Hematopoietic multipotent progenitor cell treated with erythropoietin and hydrocortisone succinate and interleukin-3 and kit ligand, for 8 days (in vitro differentiated cells): ENCODE results near the gene TBX1.

Source experiments
- DNase-seq: peaks from one replicate; pipeline ENCODE4 v3.0.0-alpha.2; 2015

The TBX1 gene

GRCh38 chr22:19760058-19760950, at the start of gene TBX1:
TSS of gene TBX1 (plus strand) at chr22:19760778. CDS start at chr22:19760844, 66 bp downstream.
- no peak for DNase-seq

GRCh38 chr22:19713245-19713644, 47.3 kb upstream of the TBX1 start:
- DNase-seq: no peak

DNA sequence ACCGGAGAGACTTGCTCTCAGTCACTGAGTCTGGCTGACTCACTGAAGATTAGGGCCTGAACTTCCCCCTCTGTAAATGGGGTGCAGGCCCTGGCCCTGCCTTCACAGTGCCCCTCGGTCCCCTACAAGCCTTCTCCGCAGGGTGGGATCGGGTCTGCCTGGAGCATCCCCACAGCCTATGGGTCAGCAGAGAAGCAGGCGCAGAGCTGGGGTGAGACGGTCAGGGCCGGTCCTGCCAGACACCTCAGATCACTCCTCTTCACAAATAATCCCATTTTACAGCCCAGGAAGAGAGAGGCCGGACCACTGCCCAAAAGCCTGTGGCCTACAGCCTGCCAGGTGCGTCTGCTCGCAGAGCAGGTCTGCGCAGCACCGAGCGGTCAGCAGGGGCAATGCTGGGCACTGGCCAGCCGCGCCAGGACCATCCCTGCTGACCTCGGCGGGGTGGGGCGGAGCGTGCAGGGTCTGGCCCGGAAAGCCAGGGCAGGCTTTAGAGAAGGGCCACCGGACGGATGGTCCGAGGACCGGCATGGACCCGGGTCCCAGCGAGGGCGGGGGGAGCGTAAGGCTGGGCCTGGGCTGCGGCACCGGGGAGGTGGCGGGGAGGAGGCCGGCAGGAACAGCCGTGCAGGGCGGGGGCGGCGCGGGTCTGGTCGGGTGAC, 46.8 kb upstream of the TBX1 start:
- no peak for DNase-seq

DNA sequence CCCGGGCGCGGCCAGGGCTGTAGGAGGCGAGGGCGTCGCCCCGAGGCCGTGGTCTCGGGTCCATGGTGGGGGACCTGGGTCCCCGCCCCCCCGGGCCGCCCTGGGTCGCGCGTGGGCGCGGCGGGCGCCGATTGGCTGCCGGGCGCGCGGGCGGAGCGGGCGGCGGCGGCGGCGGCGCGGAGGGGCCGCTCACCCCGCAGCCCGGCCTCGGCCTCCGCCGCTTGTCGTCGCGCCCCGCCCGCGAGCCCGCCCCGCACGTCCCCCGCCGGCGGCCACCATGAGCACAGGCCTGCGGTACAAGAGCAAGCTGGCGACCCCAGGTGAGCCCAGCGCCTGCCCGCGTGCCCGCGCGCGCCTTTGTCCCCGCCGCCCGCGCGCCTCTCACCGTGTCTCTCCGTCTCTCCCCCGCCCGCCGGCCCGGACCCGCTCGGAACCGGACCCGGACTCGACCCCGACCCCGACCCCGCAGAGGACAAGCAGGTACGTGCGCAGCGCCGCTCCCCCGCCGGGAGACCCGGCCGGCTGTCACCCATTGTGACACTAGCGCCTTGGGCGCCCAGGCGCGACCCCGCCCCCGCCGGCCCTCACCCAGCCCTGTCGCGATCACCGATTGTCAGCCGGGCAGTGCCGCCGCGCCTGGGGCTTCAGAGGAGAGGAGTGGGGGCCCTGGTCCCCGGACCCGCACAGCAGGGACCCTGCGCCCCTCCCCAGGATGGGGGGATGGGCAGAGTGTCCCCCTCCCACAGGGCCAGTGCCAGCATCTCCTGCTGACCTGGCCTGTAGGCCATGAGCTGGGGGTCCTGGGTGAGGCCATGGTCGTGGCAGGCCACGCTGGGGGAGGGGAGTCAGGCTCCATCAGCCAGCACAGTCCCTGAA, 46.0 kb upstream of the TBX1 start, which contains the start of gene SEPTIN5:
TSS of gene SEPTIN5 (plus strand) at position 192 of the 876 bp plus-strand sequence. CDS start at position 278, 86 bp downstream.
- DNase-seq: no peak

- DNase-seq: no peak
Observed at GRCh38 chr22:19715188-19715930, 45.2 kb upstream of the TBX1 start.

GRCh38 chr22:19716041-19716828, 44.3 kb upstream of the TBX1 start:
- DNase-seq: no peak

GRCh38 chr22:19716829-19717105, 43.8 kb upstream of the TBX1 start:
- DNase-seq: no peak

- no peak for DNase-seq
Observed at GRCh38 chr22:19717181-19717580, 43.4 kb upstream of the TBX1 start.

DNA sequence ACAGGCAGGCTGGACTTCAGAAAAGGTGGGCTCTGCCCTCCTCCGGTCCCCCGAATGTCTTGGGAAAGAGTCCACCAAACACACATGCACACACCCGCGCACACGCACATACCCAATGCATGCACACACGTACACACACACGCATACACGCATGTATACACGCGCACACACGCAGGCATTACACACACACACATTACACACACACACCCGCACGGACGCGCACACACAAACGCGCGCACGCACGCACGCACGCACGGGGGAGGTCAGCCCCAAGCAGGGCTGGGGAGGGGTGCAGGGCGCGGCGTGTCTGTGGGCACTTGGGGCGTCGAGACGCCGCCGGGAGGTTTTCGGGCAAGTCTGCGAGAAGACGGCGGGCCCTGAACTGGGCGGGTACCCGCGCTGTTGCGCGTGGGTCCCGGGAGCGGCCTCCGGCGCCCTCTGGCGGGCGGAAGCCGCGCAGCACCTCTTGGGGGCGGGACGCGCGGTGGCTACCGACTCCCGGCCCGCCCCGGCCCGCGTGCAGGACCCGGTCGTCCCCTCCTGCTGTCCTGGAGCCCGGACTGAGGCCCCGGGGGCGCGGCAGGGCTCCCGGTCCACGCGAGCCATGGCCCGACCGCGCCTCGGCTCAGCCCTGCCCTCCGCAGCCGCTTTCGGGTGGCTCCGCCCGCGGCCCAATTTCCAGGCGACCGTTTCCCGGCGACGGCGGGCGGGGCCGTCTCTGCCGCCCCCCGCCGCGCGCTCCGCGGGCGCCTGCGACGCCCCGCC, 42.7 kb upstream of the TBX1 start:
- DNase-seq: peak; percentile 49

- no peak for DNase-seq
Observed at GRCh38 chr22:19718456-19719049, 42.0 kb upstream of the TBX1 start.

DNA sequence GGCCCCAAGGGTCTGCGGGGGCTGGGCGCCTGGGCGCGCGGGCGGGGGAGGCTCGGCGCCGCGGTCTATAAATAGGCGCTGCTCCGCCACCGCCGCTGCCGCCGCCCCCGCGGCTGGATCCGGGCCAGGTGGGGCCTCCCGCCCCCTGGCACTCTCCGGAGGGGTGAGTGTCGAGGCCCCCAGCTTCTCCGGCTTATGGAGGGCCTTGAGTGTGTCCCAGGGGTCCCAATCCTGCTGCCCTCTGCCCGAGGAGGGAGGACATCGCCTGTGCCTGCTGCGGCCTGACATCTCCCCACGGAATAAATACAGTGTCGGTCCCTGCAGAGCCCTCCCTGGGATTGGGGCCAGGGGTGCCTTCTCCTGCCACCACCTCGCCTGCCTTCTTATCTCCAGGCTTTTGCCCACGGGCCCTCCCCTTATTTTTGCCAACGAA, 41.5 kb upstream of the TBX1 start:
- DNase-seq: no peak

DNA sequence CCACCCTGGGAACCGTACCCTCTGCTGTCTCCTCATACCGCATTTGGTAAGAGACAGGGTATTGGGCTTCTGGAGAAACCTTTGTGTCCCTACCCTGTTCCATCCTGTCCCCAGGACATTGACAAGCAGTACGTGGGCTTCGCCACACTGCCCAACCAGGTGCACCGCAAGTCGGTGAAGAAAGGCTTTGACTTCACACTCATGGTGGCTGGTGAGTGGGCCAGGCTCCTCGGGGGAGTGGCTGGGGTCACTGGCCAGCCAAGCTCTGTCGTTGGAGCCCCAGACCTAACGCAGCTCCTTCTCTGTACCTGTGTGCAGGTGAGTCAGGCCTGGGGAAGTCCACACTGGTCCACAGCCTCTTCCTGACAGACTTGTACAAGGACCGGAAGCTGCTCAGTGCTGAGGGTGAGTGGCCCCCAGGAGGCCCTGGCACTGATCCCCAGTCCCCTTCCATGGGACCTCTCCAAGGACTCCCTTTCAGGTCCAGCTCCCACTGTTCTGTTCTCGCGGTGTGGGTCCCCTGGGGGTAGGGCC, 41.0 kb upstream of the TBX1 start:
- DNase-seq: no peak

- no peak for DNase-seq
Observed at GRCh38 chr22:19720150-19720827, 40.3 kb upstream of the TBX1 start.

DNA sequence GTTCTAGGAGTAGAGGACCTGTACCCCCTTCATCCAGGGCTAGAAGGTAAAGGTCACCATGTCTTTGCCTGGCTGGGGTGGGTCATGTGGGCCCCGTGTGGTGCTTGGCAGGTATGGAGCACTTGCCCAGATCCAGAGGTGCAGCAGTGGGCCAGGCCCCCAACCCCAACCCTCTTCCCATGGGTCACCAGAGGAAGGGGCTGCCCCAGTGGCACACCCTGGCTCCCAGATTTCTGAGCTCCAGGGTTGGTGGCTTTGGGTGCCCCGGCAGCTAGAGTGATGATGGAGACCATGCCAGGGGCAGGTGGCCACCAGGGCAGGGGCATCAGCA, 39.6 kb upstream of the TBX1 start:
- DNase-seq: no peak

GRCh38 chr22:19721330-19722177, 39.0 kb upstream of the TBX1 start:
- no peak for DNase-seq

DNA sequence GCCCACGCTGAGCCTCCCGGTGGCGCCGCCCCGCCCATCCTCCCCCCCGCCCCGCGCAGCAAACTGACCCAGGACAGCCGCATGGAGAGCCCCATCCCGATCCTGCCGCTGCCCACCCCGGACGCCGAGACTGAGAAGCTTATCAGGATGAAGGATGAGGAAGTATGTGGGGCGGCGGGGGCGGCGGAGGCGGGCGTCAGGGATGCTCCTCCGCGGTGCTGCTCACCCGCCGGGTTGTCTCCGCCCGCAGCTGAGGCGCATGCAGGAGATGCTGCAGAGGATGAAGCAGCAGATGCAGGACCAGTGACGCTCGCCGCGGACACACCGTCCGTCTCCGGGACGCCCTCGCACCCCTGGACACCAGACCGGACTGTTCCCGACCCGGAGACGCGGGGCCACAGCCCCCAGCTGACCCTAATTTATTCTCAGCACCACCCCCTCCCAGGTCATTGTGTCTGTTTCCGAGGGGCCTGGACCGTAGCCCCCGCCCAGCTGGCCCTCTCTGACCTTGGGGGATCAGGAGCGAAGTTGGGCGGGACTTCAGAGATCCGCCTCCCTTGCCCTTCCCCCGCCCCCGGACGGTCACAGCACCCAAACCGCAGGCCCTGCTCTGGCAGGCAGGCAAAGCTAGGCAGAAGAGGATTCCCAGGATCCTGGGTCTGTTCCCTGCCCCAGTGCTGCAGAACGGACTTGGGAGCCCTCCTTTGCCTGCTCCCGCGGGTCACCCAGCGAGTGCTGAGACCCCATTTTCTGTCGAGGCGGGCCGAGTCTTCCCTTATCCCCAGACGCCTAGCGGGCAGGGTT, 38.2 kb upstream of the TBX1 start:
- no peak for DNase-seq

GRCh38 chr22:19722982-19723231, 37.7 kb upstream of the TBX1 start:
- no peak for DNase-seq
